ENCODE measurements around the gene CINP. TPM values are rescaled to one million over a fixed set of nuclear protein-coding genes. Genes with fewer than 3 reads are reported as not detected.

Gene CINP
- 60.8 and 65.2 TPM in 2 replicates for total RNA-seq

DNA sequence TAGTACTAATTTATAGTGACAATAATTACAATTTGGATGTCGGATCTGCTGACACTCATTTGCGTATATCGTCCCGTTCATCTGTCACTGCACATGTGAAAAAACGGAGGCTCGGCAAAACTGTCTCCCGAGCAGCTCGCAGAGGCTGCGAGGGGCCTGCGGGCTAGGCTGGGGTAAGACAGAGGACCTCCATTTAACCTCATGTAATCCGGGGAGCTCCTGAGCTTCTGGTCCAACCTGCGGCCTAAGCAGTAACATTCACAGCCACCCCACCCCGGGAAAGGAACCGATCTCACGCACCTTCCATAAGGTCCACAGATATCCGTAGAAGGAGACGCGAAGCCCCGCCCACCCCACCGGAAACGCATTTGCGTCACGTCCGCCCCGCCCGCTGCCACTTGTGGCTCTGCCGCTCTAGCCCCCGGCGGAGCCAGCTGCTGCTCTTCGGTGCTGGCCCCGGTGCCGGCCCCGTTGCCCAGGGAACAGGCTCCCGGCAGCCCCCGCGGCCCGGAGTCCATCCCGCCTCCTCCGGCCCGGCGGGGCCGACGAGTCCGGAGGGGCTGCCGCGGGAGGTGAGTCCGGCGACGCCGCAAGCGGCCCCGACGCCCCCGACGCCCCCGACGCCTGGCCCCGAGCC lies at the start of gene CINP, which contains the start of gene TECPR2:
Gene CINP, minus strand, starts transcription at position 346 of the 637 bp plus-strand sequence. Its CDS starts 39 bp downstream, at position 307.
Gene TECPR2, plus strand, starts transcription at position 397 of the 637 bp plus-strand sequence. CDS start 13,781 bp downstream, outside the sequence.

DNA sequence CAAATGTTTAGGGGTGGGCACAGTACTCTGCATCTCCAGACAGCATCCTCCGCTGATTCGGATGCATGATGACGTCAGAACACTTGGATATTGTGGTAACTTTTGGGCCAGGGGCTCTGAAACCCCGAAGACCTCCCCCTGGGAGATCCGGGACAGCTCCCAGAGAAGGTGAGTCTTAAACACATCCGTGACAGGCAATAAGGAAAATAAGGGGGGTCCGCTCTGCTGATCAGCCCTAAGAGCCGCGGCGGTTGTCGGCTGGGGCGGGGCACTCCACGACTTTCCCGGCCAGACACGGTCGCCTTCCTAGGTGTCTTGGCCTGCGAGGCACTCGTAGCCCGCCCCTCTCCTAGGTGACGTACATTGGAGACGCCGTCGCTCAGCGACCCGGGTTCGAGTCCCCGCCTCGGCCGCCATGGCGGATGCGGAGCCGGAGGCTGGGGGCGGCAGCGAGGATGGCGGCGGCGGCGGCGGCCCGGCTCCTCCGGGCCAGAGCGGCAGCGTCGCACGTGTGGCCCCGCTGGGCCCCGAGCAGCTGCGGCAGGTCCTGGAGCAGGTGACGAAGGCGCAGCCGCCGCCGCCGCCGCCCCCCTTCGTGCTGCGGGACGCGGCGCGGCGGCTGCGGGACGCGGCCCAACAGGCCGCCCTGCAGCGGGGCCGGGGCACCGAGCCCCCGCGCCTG lies 43.2 kb downstream of the CINP start, which contains the start of gene ZNF839:
Gene ZNF839, plus strand, starts transcription at position 396 of the 682 bp plus-strand sequence. Its CDS starts 20 bp downstream, at position 416.

DNA sequence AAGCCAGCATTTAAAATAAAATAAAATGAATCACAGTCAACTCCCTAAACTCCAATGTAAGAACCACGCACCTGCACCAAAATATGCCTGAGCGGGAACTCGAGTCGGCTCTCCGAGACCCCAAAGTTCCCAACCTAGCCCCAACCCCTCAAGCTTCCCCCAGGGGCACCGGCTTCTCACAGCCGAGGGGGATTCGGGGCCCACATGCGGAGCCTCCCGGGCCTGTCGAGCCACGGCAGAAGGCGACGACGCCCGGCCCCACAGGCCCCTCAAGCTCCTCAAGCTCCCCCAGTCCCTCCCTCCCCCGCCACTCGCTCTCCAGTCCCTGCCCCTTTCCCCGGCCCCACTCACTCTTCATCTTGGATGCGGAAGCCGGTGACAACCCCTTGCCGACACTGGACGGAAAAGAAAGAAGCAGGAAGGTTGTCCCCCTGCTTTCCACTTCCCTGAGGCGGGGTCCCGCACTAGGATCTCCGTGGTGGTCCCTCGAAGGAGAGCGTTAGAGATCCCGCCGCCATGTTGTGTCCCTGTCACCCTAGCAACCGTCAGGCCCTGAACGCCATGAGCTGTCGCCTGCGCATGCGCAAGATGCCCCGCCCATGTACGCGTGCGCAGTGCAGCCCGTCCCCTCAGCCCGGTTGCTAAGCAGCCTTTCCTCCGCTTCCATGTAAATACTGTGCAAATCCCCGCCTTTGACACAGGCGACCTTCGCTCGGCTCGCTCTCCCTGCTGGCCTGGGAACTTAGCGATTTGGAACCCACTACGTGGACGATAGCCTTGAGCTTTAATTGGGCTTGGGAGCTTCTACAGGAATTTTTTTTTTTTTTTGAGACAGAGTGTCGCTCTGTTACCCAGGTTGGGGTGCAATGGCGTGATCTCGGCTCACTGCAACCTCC lies 57.8 kb downstream of the CINP start, which contains the start of gene MOK:
Gene MOK, minus strand, starts transcription at position 554 of the 896 bp plus-strand sequence. Its CDS starts 196 bp downstream, at position 358.

Other genes starting within 250 kb of the CINP start
- gene WDR20, start 223.0 kb downstream of the CINP start, total RNA-seq: 13.7 and 15.1 TPM in 2 replicates
- 12.8 and 23.7 TPM in 2 replicates for gene MOK, start 57.7 kb downstream of the CINP start, total RNA-seq
- 9.2 and 9.7 TPM in 2 replicates for gene ZNF839, start 43.1 kb downstream of the CINP start, total RNA-seq
- 5.6 and 8.1 TPM in 2 replicates for gene TECPR2, start 51 bp upstream of the CINP start, total RNA-seq
- 23.2 and 27.9 TPM in 2 replicates for gene ANKRD9, start 146.9 kb upstream of the CINP start, total RNA-seq
- 6.2 and 7.6 TPM in 2 replicates for gene RCOR1, start 229.8 kb upstream of the CINP start, total RNA-seq

Data from bronchus fibroblast of lung (primary cell).